OCI-LY7 (cell line): ENCODE results near the gene A2ML1. TPM values are rescaled to one million over a fixed set of nuclear protein-coding genes. Genes with fewer than 3 reads are reported as not detected.
"Not testable (repeated sequence)": the region's sequence is repeated elsewhere in the genome, so short reads cannot be mapped to it uniquely, and the experiment has no call there.

ENCODE experiments used
- BruUV-seq: library from RNA; stranded (reverse); fragments of 400-500 nt; replicated peaks from 2 replicates; lab custom pipeline; 2021; lab: Mats Ljungman, UMichigan
- CTCF ChIA-PET: fragments of 300-600 bp; sonication (Branson Sonifier 250); formaldehyde crosslinking; loops from one replicate; lab custom pipeline; 2022; ENCODE audit warnings: antibody characterized with exemption; ENCODE audit not compliant: unreplicated experiment; lab: Charles Lee
- POLR2A ChIA-PET: fragments of 300-600 bp; sonication (Branson Sonifier 250); formaldehyde crosslinking; loops from one replicate; lab custom pipeline; 2022; ENCODE audit warnings: antibody characterized with exemption; lab: Charles Lee
- DNase-seq: peaks from one replicate; pipeline ENCODE4 v3.0.0-alpha.2; 2015; ENCODE audit warnings: low spot score
- H2AFZ ChIP-seq: fragments of 200-600 bp; sonication (generic), shearing (Covaris generic); 2 replicates; pipeline ENCODE4 v1.6.1; 2014; ENCODE audit warnings: mild to moderate bottlenecking, antibody characterized with exemption, low read length, moderate library complexity
- H3K27ac ChIP-seq: fragments of 200-600 bp; sonication (generic); 2 replicates; pipeline ENCODE4 v1.5.1; 2014; ENCODE audit warnings: mixed run types, low read depth, mild to moderate bottlenecking, moderate library complexity, low read length, inconsistent platforms; ENCODE audit not compliant: poor library complexity, severe bottlenecking
- H3K36me3 ChIP-seq: fragments of 200-600 bp; sonication (generic); 2 replicates; pipeline ENCODE4 v1.6.1; 2014; ENCODE audit warnings: mild to moderate bottlenecking, antibody characterized with exemption, low read length, moderate library complexity, mixed read lengths; ENCODE audit not compliant: insufficient read depth
- H3K4me1 ChIP-seq: fragments of 200-600 bp; sonication (generic); 2 replicates; pipeline ENCODE4 v1.5.1; 2014; ENCODE audit warnings: mild to moderate bottlenecking, low read length; ENCODE audit not compliant: insufficient read depth, poor library complexity, severe bottlenecking
- H3K4me2 ChIP-seq: fragments of 200-600 bp; sonication (generic); 2 replicates; pipeline ENCODE4 v1.6.1; 2014; ENCODE audit warnings: mild to moderate bottlenecking, low read length
- H3K4me3 ChIP-seq: fragments of 200-600 bp; sonication (generic); 2 replicates; pipeline ENCODE4 v1.5.1; 2014; ENCODE audit warnings: mild to moderate bottlenecking, low read depth, low read length; ENCODE audit not compliant: poor library complexity, severe bottlenecking
- H3K79me2 ChIP-seq: fragments of 200-600 bp; sonication (generic); 2 replicates; pipeline ENCODE4 v1.6.1; 2016; ENCODE audit warnings: low read depth, mild to moderate bottlenecking, low read length, moderate library complexity, mixed read lengths; ENCODE audit not compliant: insufficient read depth
- H3K9me2 ChIP-seq: fragments of 200-600 bp; sonication (generic); 2 replicates; pipeline ENCODE4 v1.6.1; 2016; ENCODE audit warnings: mild to moderate bottlenecking, low read length, mixed read lengths; ENCODE audit not compliant: insufficient read depth
- H3K9me3 ChIP-seq: fragments of 200-600 bp; sonication (generic); 2 replicates; pipeline ENCODE4 v1.6.1; 2014; ENCODE audit warnings: mild to moderate bottlenecking, mixed run types, low read length, mixed read lengths
- H4K20me1 ChIP-seq: fragments of 200-600 bp; sonication (generic); 2 replicates; pipeline ENCODE4 v1.6.1; 2014; ENCODE audit warnings: mild to moderate bottlenecking, antibody characterized with exemption, low read length, moderate library complexity, mixed read lengths; ENCODE audit not compliant: insufficient read depth
- EZH2phosphoT487 ChIP-seq: fragments of 200-600 bp; sonication (generic); IDR thresholded peaks from 2 replicates; pipeline ENCODE4 v1.6.1; 2018; ENCODE audit warnings: low read depth, borderline replicate concordance, mild to moderate bottlenecking, mixed run types, antibody characterized with exemption, low read length, moderate library complexity, mixed read lengths
- intact Hi-C: fragments of 100-400 bp; cut with micrococcal nuclease; formaldehyde crosslinking; loops from one replicate; pipeline ENCODE4 v1.10.0; 2022; ENCODE audit not compliant: unreplicated experiment
- total RNA-seq, 2 experiments: library from RNA; depleted of rRNA in 1 of 2; stranded (reverse); fragments of >200 nt in 1 of 2; shearing (Covaris generic) in 1 of 2; gene quantifications; 2 replicates each; pipeline ENCODE4 v1.2.3, GENCODE V29; 2014 to 2022
- TF ChIP-seq, protein P1 (sequence below): fragments of 200-600 bp; sonication (generic); conservative IDR thresholded peaks from 2 replicates; pipeline ENCODE4 v1.5.1; 2014; ENCODE audit warnings: mild to moderate bottlenecking, antibody characterized with exemption, low read length, moderate library complexity, mixed read lengths

Gene A2ML1
- total RNA-seq, 2 experiments from 2014 or later, result not detected

DNA sequence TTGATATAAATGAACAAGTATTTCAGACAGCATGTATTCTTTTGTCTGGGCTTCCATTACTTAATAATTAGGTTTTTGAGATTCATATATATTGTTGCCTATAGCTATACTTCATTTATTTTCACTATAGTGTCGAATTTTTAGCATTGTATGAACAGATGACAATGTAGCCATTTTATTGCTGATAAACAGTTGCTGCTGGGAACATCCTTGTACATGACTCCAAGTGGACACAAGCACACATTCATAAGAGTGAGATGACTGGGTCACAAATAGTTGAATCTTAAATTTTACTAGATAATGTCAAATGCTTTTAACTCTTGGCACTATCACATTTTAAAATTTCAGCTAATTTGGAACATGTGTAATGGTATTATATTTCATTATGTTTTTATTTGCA lies 72.6 kb downstream of the A2ML1 start:
- Histone ChIP-seq H3K27ac (no peak overlapping the region), H3K9me2 (no peaks in the 10 kb centered on the region), H3K4me2 (no peak overlapping the region), H3K9me3 (0 out of 2 replicates have a peak, but pooled peaks cover 6% of the 10 kb centered on the region), H2AFZ (no peak overlapping the region), H4K20me1 (no peaks in the 10 kb centered on the region), H3K79me2 (no peaks in the 10 kb centered on the region), H3K4me1 (no peaks in the 10 kb centered on the region), H3K36me3 (no peaks in the 10 kb centered on the region), H3K4me3 (no peak overlapping the region)
- TF ChIP-seq EZH2phosphoT487, result no peak
- TF ChIP-seq, protein P1, sequence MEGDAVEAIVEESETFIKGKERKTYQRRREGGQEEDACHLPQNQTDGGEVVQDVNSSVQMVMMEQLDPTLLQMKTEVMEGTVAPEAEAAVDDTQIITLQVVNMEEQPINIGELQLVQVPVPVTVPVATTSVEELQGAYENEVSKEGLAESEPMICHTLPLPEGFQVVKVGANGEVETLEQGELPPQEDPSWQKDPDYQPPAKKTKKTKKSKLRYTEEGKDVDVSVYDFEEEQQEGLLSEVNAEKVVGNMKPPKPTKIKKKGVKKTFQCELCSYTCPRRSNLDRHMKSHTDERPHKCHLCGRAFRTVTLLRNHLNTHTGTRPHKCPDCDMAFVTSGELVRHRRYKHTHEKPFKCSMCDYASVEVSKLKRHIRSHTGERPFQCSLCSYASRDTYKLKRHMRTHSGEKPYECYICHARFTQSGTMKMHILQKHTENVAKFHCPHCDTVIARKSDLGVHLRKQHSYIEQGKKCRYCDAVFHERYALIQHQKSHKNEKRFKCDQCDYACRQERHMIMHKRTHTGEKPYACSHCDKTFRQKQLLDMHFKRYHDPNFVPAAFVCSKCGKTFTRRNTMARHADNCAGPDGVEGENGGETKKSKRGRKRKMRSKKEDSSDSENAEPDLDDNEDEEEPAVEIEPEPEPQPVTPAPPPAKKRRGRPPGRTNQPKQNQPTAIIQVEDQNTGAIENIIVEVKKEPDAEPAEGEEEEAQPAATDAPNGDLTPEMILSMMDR, result no peak
- no peak for DNase-seq
- CTCF ChIA-PET, result no interaction called here
- POLR2A ChIA-PET, result interaction anchor here (0.7 to 0.9 kb wide), 2 partner anchors 10 to 217 kb away, joined by 3 read pairs; no protein-coding TSS in a partner anchor
- intact Hi-C loops, result no loop called here
- no TSS peak for BruUV-seq

GRCh38 chr12:8897081-8897480 lies 74.7 kb downstream of the A2ML1 start:
- POLR2A ChIA-PET, result no interaction called here
- TF ChIP-seq, protein P1, result no peak
- TF ChIP-seq EZH2phosphoT487, result no peak
- no peak for DNase-seq
- Histone ChIP-seq H2AFZ (no peak overlapping the region), H3K9me2 (no peaks in the 10 kb centered on the region), H3K4me1 (no peaks in the 10 kb centered on the region), H3K9me3 (0 out of 2 replicates have a peak, but pooled peaks cover 6% of the 10 kb centered on the region), H3K4me2 (no peak overlapping the region), H3K4me3 (no peak overlapping the region), H4K20me1 (no peaks in the 10 kb centered on the region), H3K27ac (no peak overlapping the region), H3K79me2 (no peaks in the 10 kb centered on the region), H3K36me3 (no peaks in the 10 kb centered on the region)
- intact Hi-C loops, result no loop called here
- CTCF ChIA-PET, result no interaction called here
- no TSS peak for BruUV-seq

GRCh38 chr12:8899830-8900229 lies 77.4 kb downstream of the A2ML1 start:
- ChIA-PET POLR2A (no interaction called here), CTCF (no interaction called here)
- Histone ChIP-seq H3K9me3 (0 out of 2 replicates have a peak, but pooled peaks cover 6% of the 10 kb centered on the region), H3K9me2 (no peaks in the 10 kb centered on the region), H3K4me1 (peaks cover 6% of the 10 kb centered on the region), H3K36me3 (no peaks in the 10 kb centered on the region), H3K27ac (no peak overlapping the region), H4K20me1 (no peaks in the 10 kb centered on the region), H3K4me3 (no peak overlapping the region), H3K4me2 (no peak overlapping the region), H2AFZ (peak overlapping the region; percentile 2; the same call in 1 of the 2 replicates), H3K79me2 (no peaks in the 10 kb centered on the region)
- TF ChIP-seq EZH2phosphoT487, result no peak
- TF ChIP-seq, protein P1, result no peak
- no TSS peak for BruUV-seq
- no peak for DNase-seq
- intact Hi-C loops, result no loop called here

DNA sequence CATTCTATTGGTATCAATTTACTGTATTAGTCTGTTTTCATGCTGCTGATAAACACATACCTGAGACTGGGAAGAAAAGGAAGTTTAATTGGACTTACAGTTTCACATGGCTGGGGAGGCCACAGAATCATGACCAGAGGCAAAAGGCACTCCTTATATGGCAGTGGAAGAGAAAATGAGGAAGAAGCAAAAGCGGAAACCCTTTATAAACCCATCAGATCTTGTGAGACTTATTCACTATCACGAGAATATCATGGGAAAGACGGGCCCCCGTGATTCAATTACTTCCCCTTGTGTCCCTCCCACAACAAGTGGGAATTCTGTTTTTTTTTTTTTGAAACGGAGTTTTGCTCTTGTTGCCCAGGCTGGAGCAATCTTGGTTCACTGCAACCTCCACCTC lies 80.3 kb downstream of the A2ML1 start:
- DNase-seq, result peak; percentile 16
- H3K4me1 ChIP-seq, result peaks cover 10% of the 10 kb centered on the region
- H3K4me3 ChIP-seq, H3K27ac ChIP-seq, H4K20me1 ChIP-seq, BruUV-seq, intact Hi-C loops, H3K79me2 ChIP-seq, H3K4me2 ChIP-seq, H3K9me2 ChIP-seq, CTCF ChIA-PET, H2AFZ ChIP-seq, H3K9me3 ChIP-seq, H3K36me3 ChIP-seq: not testable (repeated sequence)
- POLR2A ChIA-PET, result interaction anchor here (0.7 kb wide), 1 partner anchor 221 kb away, joined by 3 read pairs; no protein-coding TSS in a partner anchor
